ENCODE measurements around the gene UPF2. TPM values are rescaled to one million over a fixed set of nuclear protein-coding genes. Genes with fewer than 3 reads are reported as not detected.

UPF2 gene
- total and polyA plus RNA-seq, 2 donors (not counting 1 experiment from before 2014, with no cell fraction given) = 8.9 to 60.0 TPM

- intact Hi-C loops (cut with micrococcal nuclease) = no loop called here
- CTCF ChIA-PET = interaction anchor here (1.5 kb wide), 1 partner anchor 49 kb away, joined by 3 read pairs; no protein-coding TSS in a partner anchor
- peaks cover 4 to 31% of the 10 kb centered on the region in 2 experiments for H3K36me3 ChIP-seq (replicated peaks in 1 of 2; ENCODE audit: control extremely low read depth in 1 of 2, control insufficient read depth in 1 of 2, extremely low read depth in 1 of 2, insufficient read depth in 2 of 2, low read length in 1 of 2)
- Mint-ChIP-seq H3K4me1 (peaks cover 20% of the 10 kb centered on the region), H3K4me3 (no peak overlapping the region), H3K27ac (no peak overlapping the region), H3K27me3 (no peaks in the 10 kb centered on the region), H3K9me3 (ENCODE audit: insufficient read depth) (no peaks in the 10 kb centered on the region)
- POLR2A ChIA-PET = interaction anchor here (0.5 kb wide), 1 partner anchor 12 kb away, joined by 4 read pairs; no protein-coding TSS in a partner anchor
- TF ChIP-seq EZH2 (IDR thresholded peaks at IDR 0.05; ENCODE audit: borderline replicate concordance, insufficient read depth, low read depth, low read length, poor library complexity, severe bottlenecking) (no peak), CTCF (IDR thresholded peaks at IDR 0.05) (no peak)
- no peak overlapping the region for H3K4me2 ChIP-seq (replicated peaks; ENCODE audit: low read depth, low read length, poor library complexity, severe bottlenecking)
- H3K9me3 ChIP-seq (ENCODE audit: control extremely low read depth in 1 of 3, control insufficient read depth in 2 of 3, insufficient read depth in 1 of 3, low read length in 2 of 3) = no peaks in the 10 kb centered on the region
- ATAC-seq (ENCODE audit: low read depth) = no peak
- peaks cover 4 to 7% of the 10 kb centered on the region in 2 donors for H3K4me1 ChIP-seq (ENCODE audit: control insufficient read depth in 2 of 2, insufficient read depth in 2 of 2, low read length in 2 of 2)
- peak overlapping the region in 1 of 2 donors; percentile 9 for H3K27ac ChIP-seq (ENCODE audit: low read length in 2 of 2)
- no peaks in the 10 kb centered on the region for H3K27me3 ChIP-seq (replicated peaks in 1 of 4; ENCODE audit: control extremely low read depth in 1 of 4, control insufficient read depth in 3 of 4, insufficient read depth in 4 of 4, low read length in 3 of 4)
- peaks cover 22% of the 10 kb centered on the region for H4K20me1 ChIP-seq (ENCODE audit: control insufficient read depth, insufficient read depth, low read length, poor library complexity, severe bottlenecking)
- H2AFZ ChIP-seq (ENCODE audit: insufficient read depth, low read depth, low read length, poor library complexity, severe bottlenecking) = no peak overlapping the region
- peaks cover 95% of the 10 kb centered on the region for H3K79me2 ChIP-seq (ENCODE audit: control insufficient read depth, insufficient read depth, low read length)
- H3K9ac ChIP-seq (ENCODE audit: low read length) = no peak overlapping the region
- WGBS (ENCODE audit: insufficient coverage) = no CpG with 5 or more reads among the region's 3 CpGs
- DNase-seq = no peak
- H3K4me3 ChIP-seq (ENCODE audit: control extremely low read depth in 1 of 5, extremely low read depth in 1 of 5, insufficient read depth in 1 of 5, low read depth in 2 of 5, low read length in 4 of 5) = no peak overlapping the region
These were observed 6.4 kb downstream of the UPF2 start for GRCh38 chr10:12036073-12036655.

DNA sequence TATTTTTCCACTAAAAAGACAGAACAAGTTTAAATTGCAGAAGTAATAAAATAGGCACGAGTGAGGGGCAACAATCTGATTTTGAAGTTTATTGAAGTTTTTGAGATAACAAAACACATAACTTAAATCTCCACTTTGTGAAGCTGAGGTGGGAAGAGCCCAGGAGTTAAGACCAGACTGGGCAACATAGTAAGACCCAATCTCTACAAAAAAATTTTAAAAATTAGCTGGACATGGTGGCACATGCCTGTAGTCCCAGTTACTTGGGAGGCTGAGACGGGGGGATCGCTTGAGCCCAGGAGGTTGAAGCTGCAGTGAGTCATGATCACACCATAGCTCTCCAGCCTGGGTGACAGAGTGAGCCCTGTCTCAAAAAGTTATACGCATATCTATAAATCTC is 11.2 kb downstream of the UPF2 start:
- no peak overlapping the region for H3K4me2 ChIP-seq (replicated peaks; ENCODE audit: low read depth, low read length, poor library complexity, severe bottlenecking)
- H3K79me2 ChIP-seq (ENCODE audit: control insufficient read depth, insufficient read depth, low read length) = peaks cover 91% of the 10 kb centered on the region
- H3K9me3 ChIP-seq (ENCODE audit: control extremely low read depth in 1 of 3, control insufficient read depth in 2 of 3, insufficient read depth in 1 of 3, low read length in 2 of 3) = no peaks in the 10 kb centered on the region
- ChIA-PET POLR2A (interaction anchor here (0.9 kb wide), 1 partner anchor 11 kb away, joined by 3 read pairs; the partner anchor contains the start of gene UPF2), CTCF (no interaction called here)
- peak overlapping the region in 1 of 2 donors; percentile 6 for H3K27ac ChIP-seq (ENCODE audit: low read length in 2 of 2)
- intact Hi-C loops (cut with micrococcal nuclease) = no loop called here
- no peaks in the 10 kb centered on the region for H3K4me1 ChIP-seq (ENCODE audit: control insufficient read depth in 2 of 2, insufficient read depth in 2 of 2, low read length in 2 of 2)
- Mint-ChIP-seq H3K9me3 (ENCODE audit: insufficient read depth) (no peaks in the 10 kb centered on the region), H3K27ac (no peak overlapping the region), H3K4me3 (no peak overlapping the region), H3K27me3 (no peaks in the 10 kb centered on the region), H3K4me1 (peaks cover 9% of the 10 kb centered on the region)
- H3K9ac ChIP-seq (ENCODE audit: low read length) = no peak overlapping the region
- H3K4me3 ChIP-seq (ENCODE audit: control extremely low read depth in 1 of 5, extremely low read depth in 1 of 5, insufficient read depth in 1 of 5, low read depth in 2 of 5, low read length in 4 of 5) = no peak overlapping the region
- no peak for DNase-seq
- H3K36me3 ChIP-seq (replicated peaks in 1 of 2; ENCODE audit: control extremely low read depth in 1 of 2, control insufficient read depth in 1 of 2, extremely low read depth in 1 of 2, insufficient read depth in 2 of 2, low read length in 1 of 2) = peaks cover 19 to 62% of the 10 kb centered on the region in 2 experiments
- no peaks in the 10 kb centered on the region for H3K27me3 ChIP-seq (replicated peaks in 1 of 4; ENCODE audit: control extremely low read depth in 1 of 4, control insufficient read depth in 3 of 4, insufficient read depth in 4 of 4, low read length in 3 of 4)
- ATAC-seq (ENCODE audit: low read depth) = no peak
- WGBS (ENCODE audit: insufficient coverage) = no CpG with 5 or more reads among the region's 4 CpGs
- no peak overlapping the region for H2AFZ ChIP-seq (ENCODE audit: insufficient read depth, low read depth, low read length, poor library complexity, severe bottlenecking)
- H4K20me1 ChIP-seq (ENCODE audit: control insufficient read depth, insufficient read depth, low read length, poor library complexity, severe bottlenecking) = peaks cover 24% of the 10 kb centered on the region
- TF ChIP-seq CTCF (IDR thresholded peaks at IDR 0.05) (no peak), EZH2 (IDR thresholded peaks at IDR 0.05; ENCODE audit: borderline replicate concordance, insufficient read depth, low read depth, low read length, poor library complexity, severe bottlenecking) (no peak)

Data from B cell (primary cell).